Suprapubic skin (tissue), 4 donors: ENCODE data around the gene GCSAML. TPM values are rescaled to one million over a fixed set of nuclear protein-coding genes. Genes with fewer than 3 reads are reported as not detected.

ENCODE experiments used
- DNase-seq, 2 donors: peaks; one replicate each; pipeline ENCODE4 v3.0.0-alpha.2; 2019; ENCODE audit warnings: low spot score in 2 of 2
- H3K27ac ChIP-seq: fragments of 200-600 bp; sonication (generic); one replicate; pipeline ENCODE4 v1.5.1; 2019
- H3K27me3 ChIP-seq: fragments of 200-600 bp; sonication (generic); one replicate; pipeline ENCODE4 v1.5.1; 2019
- H3K36me3 ChIP-seq: fragments of 200-600 bp; sonication (generic); one replicate; pipeline ENCODE4 v1.5.1; 2019
- H3K4me1 ChIP-seq: fragments of 200-600 bp; sonication (generic); one replicate; pipeline ENCODE4 v1.5.1; 2019
- H3K4me3 ChIP-seq: fragments of 200-600 bp; sonication (generic); one replicate; pipeline ENCODE4 v1.5.1; 2019; ENCODE audit warnings: mild to moderate bottlenecking
- H3K9me3 ChIP-seq: fragments of 200-600 bp; sonication (generic); one replicate; pipeline ENCODE4 v1.5.1; 2019
- EP300 ChIP-seq: sonication (generic); formaldehyde crosslinking; IDR thresholded peaks from one replicate; pipeline ENCODE4 v1.6.1; 2017; ENCODE audit warnings: antibody characterized with exemption
- POLR2A ChIP-seq, 2 donors: fragments of 450-650 bp; IDR thresholded peaks; one replicate each; pipeline ENCODE4 v1.6.1; 2017; ENCODE audit warnings: antibody characterized with exemption in 2 of 2, mild to moderate bottlenecking in 2 of 2, moderate library complexity in 2 of 2
- POLR2AphosphoS5 ChIP-seq, 3 donors: sonication (generic); formaldehyde crosslinking; IDR thresholded peaks; one replicate each; pipeline ENCODE4 v1.6.1; 2017; ENCODE audit warnings: antibody characterized with exemption in 3 of 3
- WGBS: methylation state at CpG from one replicate; pipeline ENCODE4 v1.1.5; 2018; 5-methylcytosine and 5-hydroxymethylcytosine counted together
- total RNA-seq, 4 donors: library from RNA; depleted of rRNA; stranded (reverse); fragments of >200 nt; gene quantifications; one replicate each; pipeline ENCODE4 v1.1.0, GENCODE V29; 2016
- TF ChIP-seq, protein P1 (sequence below), 2 donors: fragments of 200-600 bp in 1 of 2; fragments of 450-650 bp in 1 of 2; sonication (generic) in 1 of 2; IDR thresholded peaks; one replicate each; pipeline ENCODE4 v1.5.1; 2016 to 2019; ENCODE audit warnings: antibody characterized with exemption in 2 of 2, mild to moderate bottlenecking in 1 of 2, moderate library complexity in 1 of 2

The GCSAML gene
- total RNA-seq, 4 donors from 2014 or later, result not detected

DNA sequence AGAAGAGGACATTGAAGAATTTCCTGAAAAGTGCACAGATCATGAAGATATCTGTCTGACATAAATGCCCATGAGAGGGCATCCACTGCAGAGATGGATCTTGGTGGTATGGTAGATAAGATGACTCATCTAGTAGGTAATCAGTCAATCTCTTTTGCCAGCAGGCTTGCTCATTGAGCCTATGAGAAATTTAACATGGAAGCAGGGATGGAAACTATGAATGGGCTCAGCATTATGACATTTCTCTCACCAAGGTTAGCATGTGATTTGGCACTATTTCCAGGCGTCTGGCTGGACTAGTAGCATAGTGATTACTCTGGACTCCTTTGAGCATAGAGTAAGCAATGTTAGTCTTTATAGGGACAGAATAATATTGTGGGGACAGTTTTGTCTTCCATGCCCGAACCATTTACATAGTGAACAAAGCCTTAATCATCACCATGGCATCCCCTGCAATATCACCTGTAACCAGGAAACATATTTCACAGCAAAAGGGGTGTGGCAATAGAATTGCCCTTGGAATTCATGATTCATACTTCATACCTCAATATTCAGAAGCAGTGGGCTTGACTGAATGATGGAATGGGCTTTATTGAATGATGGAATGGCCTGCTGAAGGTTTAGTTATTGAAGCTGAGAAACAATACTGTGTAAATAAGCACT, 20.0 kb upstream of the GCSAML start:
- no peak for TF ChIP-seq POLR2A (IDR thresholded peaks at IDR 0.05)
- no peak for TF ChIP-seq EP300
- TF ChIP-seq, protein P1, sequence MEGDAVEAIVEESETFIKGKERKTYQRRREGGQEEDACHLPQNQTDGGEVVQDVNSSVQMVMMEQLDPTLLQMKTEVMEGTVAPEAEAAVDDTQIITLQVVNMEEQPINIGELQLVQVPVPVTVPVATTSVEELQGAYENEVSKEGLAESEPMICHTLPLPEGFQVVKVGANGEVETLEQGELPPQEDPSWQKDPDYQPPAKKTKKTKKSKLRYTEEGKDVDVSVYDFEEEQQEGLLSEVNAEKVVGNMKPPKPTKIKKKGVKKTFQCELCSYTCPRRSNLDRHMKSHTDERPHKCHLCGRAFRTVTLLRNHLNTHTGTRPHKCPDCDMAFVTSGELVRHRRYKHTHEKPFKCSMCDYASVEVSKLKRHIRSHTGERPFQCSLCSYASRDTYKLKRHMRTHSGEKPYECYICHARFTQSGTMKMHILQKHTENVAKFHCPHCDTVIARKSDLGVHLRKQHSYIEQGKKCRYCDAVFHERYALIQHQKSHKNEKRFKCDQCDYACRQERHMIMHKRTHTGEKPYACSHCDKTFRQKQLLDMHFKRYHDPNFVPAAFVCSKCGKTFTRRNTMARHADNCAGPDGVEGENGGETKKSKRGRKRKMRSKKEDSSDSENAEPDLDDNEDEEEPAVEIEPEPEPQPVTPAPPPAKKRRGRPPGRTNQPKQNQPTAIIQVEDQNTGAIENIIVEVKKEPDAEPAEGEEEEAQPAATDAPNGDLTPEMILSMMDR (IDR thresholded peaks at IDR 0.05), result no peak
- TF ChIP-seq POLR2AphosphoS5 (IDR thresholded peaks at IDR 0.05), result no peak
- WGBS, result 84% methylated on average over 2 of the region's 2 CpGs
- no peak overlapping the region for H3K27ac ChIP-seq
- no peak for DNase-seq
- no peaks in the 10 kb centered on the region for H3K4me1 ChIP-seq
- H3K27me3 ChIP-seq, result peaks cover 3% of the 10 kb centered on the region
- H3K9me3 ChIP-seq, result no peaks in the 10 kb centered on the region
- H3K4me3 ChIP-seq, result no peak overlapping the region
- H3K36me3 ChIP-seq, result no peaks in the 10 kb centered on the region

DNA sequence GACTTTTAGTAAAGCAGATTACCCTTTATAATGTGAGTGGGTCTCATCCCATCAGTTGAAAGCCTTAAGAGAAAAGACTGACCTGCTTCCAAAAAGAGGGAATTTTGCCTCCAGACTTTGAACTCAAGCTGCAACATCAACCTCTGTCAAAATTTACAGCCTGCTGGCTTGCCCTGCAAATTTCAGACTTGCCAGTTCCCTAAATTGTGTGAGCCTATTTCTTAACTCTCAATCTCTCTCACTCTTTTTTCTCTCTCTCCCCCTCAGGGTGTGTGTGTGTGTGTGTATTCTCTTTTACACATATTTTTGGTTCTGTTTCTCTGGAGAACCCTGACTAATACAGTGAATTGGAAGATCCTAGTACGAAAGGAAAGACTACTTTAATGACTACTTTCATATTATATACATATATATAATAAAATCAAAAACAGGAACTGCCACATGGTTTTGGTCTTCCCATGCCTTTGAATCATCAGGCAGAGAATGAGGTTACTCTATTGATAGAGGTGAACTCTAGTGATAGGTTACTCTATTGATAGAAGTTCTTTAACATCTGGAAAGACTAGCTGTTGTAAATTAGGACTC, 19.1 kb upstream of the GCSAML start:
- Histone ChIP-seq H3K4me3 (no peak overlapping the region), H3K4me1 (no peaks in the 10 kb centered on the region), H3K9me3 (no peaks in the 10 kb centered on the region), H3K36me3 (no peaks in the 10 kb centered on the region), H3K27me3 (no peaks in the 10 kb centered on the region), H3K27ac (no peak overlapping the region)
- DNase-seq, result no peak
- 64% methylated on average over 1 of the region's 1 CpG for WGBS
- TF ChIP-seq EP300 (no peak), POLR2AphosphoS5 (IDR thresholded peaks at IDR 0.05) (no peak), POLR2A (IDR thresholded peaks at IDR 0.05) (no peak)
- TF ChIP-seq, protein P1 (IDR thresholded peaks at IDR 0.05), result no peak

DNA sequence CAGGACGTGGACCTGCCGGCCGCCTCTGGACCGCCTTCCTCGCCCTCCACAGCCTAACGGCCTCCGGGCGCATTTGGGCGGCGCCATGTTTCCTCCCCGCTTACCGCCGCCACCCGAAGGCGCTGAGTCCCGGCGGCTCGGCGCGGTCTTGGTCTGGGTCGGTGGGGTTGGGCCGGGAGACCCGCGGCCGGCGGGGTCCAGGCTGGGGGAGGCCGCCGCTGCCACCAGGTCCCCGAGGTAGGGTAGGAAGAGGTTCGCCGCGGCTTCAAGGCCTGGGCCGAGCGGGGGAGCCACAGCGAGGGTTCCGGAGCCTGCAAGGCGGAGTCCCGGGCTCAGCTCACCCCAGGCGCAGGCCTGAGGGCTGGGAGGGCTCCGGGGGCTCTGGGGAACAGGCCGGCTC, 18.1 kb upstream of the GCSAML start:
- Histone ChIP-seq H3K27me3 (no peaks in the 10 kb centered on the region), H3K9me3 (no peaks in the 10 kb centered on the region), H3K4me1 (no peaks in the 10 kb centered on the region), H3K4me3 (no peak overlapping the region), H3K36me3 (no peaks in the 10 kb centered on the region), H3K27ac (no peak overlapping the region)
- no peak for DNase-seq
- TF ChIP-seq POLR2AphosphoS5 (IDR thresholded peaks at IDR 0.05), result no peak
- TF ChIP-seq, protein P1 (IDR thresholded peaks at IDR 0.05), result no peak
- no peak for TF ChIP-seq EP300
- TF ChIP-seq POLR2A (IDR thresholded peaks at IDR 0.05), result no peak
- WGBS, result 58% methylated on average over 31 of the region's 41 CpGs

DNA sequence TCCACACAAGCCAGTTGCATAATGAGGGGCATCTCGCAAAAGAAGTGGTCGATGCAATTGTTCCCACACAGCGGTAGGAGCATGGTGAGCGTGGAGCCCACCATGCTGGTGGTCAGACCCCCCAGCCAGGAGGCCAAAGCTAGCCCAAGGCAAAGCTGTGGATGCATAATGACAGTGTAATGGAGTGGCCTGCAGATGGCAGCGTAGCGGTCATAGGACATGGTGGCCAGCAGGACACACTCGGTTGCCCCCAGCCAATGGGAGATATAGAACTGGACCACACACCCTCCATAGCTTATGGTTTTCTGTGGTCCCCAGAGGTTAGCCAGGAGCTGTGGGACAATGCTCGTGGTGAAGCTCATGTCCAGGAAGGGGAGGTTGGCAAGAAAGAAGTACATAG, 17.0 kb upstream of the GCSAML start:
- 91% methylated on average over 8 of the region's 8 CpGs for WGBS
- no peaks in the 10 kb centered on the region for H3K27me3 ChIP-seq
- no peak for TF ChIP-seq EP300
- no peak for TF ChIP-seq POLR2A (IDR thresholded peaks at IDR 0.05)
- no peak for TF ChIP-seq POLR2AphosphoS5 (IDR thresholded peaks at IDR 0.05)
- TF ChIP-seq, protein P1 (IDR thresholded peaks at IDR 0.05), result no peak
- DNase-seq, result no peak
- H3K27ac ChIP-seq, result no peak overlapping the region
- H3K9me3 ChIP-seq, result no peaks in the 10 kb centered on the region
- H3K4me1 ChIP-seq, result no peaks in the 10 kb centered on the region
- H3K36me3 ChIP-seq, result no peaks in the 10 kb centered on the region
- no peak overlapping the region for H3K4me3 ChIP-seq

DNA sequence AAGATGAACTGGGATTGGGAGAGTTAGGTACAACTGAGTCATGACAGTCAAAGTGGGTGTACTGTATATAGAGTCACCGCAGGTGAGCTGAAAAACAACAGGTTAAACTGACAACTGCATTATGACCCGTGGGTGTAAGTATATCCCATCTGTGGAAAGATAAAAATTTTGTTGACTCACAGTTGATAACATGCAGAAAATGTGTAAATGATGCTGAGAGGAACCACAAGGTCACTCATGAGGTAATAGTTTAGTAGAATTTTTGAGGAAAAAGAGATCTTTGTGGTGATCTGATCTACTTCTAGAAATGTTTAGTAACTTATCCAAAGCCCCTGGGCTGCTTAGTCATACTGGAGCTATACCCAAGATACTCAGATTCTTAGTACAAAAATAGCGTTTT, 13.5 kb upstream of the GCSAML start:
- WGBS, result 61% methylated on average over 3 of the region's 3 CpGs
- TF ChIP-seq POLR2A (IDR thresholded peaks at IDR 0.05) (no peak), POLR2AphosphoS5 (IDR thresholded peaks at IDR 0.05) (no peak), EP300 (no peak)
- TF ChIP-seq, protein P1 (IDR thresholded peaks at IDR 0.05), result no peak

More for the DNA sequence above, 13.5 kb upstream of the GCSAML start:
- Histone ChIP-seq H3K27me3 (no peaks in the 10 kb centered on the region), H3K4me3 (no peak overlapping the region), H3K4me1 (no peaks in the 10 kb centered on the region), H3K9me3 (no peaks in the 10 kb centered on the region), H3K36me3 (no peaks in the 10 kb centered on the region), H3K27ac (no peak overlapping the region)
- DNase-seq, result no peak
